Measurements from ENCODE around the gene EYA4.
A peak's percentile ranks its signal among the peaks of the same experiment; 100 is the strongest.

Gene EYA4

DNA sequence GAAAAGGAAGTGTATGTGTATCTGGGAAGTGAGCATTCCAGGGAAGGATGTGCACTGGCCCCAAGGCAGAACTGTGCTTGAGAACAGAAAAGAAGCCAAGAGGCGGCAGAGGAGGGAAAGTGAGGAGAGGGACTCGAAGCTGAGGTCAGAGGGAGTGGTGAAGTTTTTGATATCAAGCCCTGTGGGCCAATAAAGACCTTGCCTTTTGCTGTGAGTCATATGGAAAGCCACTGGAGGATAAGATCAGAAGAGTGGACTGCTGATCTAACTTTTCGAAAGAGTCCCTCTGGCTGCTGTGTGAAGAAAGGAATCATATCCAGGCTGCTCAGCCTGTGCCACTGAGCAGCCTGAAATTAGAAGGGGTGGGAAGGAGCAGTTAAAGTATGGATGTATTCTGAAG lies 99.4 kb downstream of the EYA4 start:
- TF ChIP-seq, protein P1, sequence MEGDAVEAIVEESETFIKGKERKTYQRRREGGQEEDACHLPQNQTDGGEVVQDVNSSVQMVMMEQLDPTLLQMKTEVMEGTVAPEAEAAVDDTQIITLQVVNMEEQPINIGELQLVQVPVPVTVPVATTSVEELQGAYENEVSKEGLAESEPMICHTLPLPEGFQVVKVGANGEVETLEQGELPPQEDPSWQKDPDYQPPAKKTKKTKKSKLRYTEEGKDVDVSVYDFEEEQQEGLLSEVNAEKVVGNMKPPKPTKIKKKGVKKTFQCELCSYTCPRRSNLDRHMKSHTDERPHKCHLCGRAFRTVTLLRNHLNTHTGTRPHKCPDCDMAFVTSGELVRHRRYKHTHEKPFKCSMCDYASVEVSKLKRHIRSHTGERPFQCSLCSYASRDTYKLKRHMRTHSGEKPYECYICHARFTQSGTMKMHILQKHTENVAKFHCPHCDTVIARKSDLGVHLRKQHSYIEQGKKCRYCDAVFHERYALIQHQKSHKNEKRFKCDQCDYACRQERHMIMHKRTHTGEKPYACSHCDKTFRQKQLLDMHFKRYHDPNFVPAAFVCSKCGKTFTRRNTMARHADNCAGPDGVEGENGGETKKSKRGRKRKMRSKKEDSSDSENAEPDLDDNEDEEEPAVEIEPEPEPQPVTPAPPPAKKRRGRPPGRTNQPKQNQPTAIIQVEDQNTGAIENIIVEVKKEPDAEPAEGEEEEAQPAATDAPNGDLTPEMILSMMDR (IDR thresholded peaks at IDR 0.05; ENCODE audit: low read length, missing control alignments), result no peak
- DNase-seq (ENCODE audit: low read depth), result peak; percentile 64
- H3K4me3 ChIP-seq (replicated peaks; ENCODE audit: low read depth, low read length), result no peak overlapping the region

DNA sequence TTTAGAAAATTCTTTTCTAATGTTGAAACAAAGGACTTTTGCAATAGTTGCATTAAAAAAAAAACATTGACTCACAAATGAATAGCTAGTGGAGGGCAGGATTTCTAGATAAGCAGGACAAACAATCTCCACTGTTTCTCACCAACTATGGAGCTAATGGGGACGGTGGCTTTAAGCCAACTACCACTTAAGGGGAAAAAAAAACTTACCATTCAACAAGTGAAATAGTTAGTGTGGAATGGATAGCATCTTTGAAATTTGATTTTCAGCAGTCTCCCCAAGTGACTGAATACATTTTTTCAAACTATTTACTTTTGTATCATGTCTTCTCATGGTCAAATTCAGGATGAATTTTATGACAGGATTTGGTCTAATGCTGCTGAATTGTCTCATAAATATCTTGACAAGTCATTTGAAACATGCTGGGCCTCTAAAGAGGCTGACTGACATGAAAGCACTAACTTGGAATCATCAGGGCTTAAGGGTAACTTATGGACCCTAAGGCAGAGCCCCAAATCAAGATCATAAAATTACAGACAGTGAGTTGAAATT lies 100.5 kb downstream of the EYA4 start:
- TF ChIP-seq, protein P1 (IDR thresholded peaks at IDR 0.05; ENCODE audit: low read length, missing control alignments), result no peak
- peak; percentile 93 for DNase-seq (ENCODE audit: low read depth)
- no peak overlapping the region for H3K4me3 ChIP-seq (replicated peaks; ENCODE audit: low read depth, low read length)

- no peak for DNase-seq (ENCODE audit: low read depth)
- no peak overlapping the region for H3K4me3 ChIP-seq (replicated peaks; ENCODE audit: low read depth, low read length)
- TF ChIP-seq, protein P1 (IDR thresholded peaks at IDR 0.05; ENCODE audit: low read length, missing control alignments), result no peak
Observed at GRCh38 chr6:133343220-133343619, 102.1 kb downstream of the EYA4 start.

GRCh38 chr6:133348846-133349245 lies 107.7 kb downstream of the EYA4 start:
- no peak overlapping the region for H3K4me3 ChIP-seq (replicated peaks; ENCODE audit: low read depth, low read length)
- TF ChIP-seq, protein P1 (IDR thresholded peaks at IDR 0.05; ENCODE audit: low read length, missing control alignments), result no peak
- DNase-seq (ENCODE audit: low read depth), result no peak

DNA sequence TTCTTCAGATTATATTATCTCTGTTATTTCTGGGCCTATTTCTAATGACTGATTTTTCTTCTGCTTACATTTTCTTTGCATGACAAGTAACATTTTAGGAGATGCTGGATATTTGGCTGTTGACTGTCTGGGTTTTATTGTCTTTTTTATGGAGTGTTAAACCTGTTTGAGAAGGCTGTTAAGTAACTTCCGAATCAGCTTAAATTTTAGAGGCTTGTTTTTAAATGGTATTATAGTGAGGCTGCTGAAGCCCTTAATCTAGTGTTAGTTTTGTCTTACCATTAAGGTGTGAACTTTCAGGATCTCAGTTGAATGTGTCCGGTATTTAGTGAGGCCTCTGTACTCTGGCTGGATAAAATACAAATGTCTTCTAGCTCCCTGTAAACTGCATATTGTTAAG lies 109.8 kb downstream of the EYA4 start:
- no peak overlapping the region for H3K4me3 ChIP-seq (replicated peaks; ENCODE audit: low read depth, low read length)
- TF ChIP-seq, protein P1 (IDR thresholded peaks at IDR 0.05; ENCODE audit: low read length, missing control alignments), result no peak
- DNase-seq (ENCODE audit: low read depth), result no peak

- no peak overlapping the region for H3K4me3 ChIP-seq (replicated peaks; ENCODE audit: low read depth, low read length)
- TF ChIP-seq, protein P1 (IDR thresholded peaks at IDR 0.05; ENCODE audit: low read length, missing control alignments), result no peak
- DNase-seq (ENCODE audit: low read depth), result no peak
Observed at GRCh38 chr6:133352046-133352445, 110.9 kb downstream of the EYA4 start.

DNA sequence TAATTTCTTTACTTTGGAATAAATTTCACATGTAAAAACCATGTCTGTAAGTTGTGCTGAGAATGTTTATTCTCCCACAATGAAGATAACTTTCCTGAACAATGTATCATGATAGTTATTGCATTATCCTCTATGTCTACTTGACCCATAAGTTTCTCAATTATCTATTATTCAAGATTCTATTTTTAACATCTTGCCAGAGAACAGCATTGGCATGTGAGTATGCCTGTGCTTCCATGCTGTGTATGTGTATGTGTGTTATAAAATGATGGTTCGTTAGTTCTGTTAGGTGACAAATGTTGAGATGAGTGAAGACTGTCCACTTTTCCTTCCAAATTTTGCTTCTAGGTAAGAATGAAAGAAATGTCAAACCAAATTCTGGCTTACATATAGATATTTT lies 111.9 kb downstream of the EYA4 start:
- DNase-seq (ENCODE audit: low read depth), result no peak
- TF ChIP-seq, protein P1 (IDR thresholded peaks at IDR 0.05; ENCODE audit: low read length, missing control alignments), result no peak
- no peak overlapping the region for H3K4me3 ChIP-seq (replicated peaks; ENCODE audit: low read depth, low read length)

Measured in fibroblast of pulmonary artery (primary cell).